HFFc6 (cell line): ENCODE results near the gene IL36B. TPM values are rescaled to one million over a fixed set of nuclear protein-coding genes. Genes with fewer than 3 reads are reported as not detected.

Experiments
- DNase-seq: peaks from one replicate; pipeline ENCODE4 v3.0.0-alpha.2; 2018
- H3K27ac Mint-ChIP-seq: 2 replicates; pipeline ENCODE4 v1.8.0; 2020; ENCODE audit warnings: mild to moderate bottlenecking, mixed read lengths
- H3K27me3 Mint-ChIP-seq: 2 replicates; pipeline ENCODE4 v1.8.0; 2021; ENCODE audit warnings: mild to moderate bottlenecking, moderate library complexity, mixed read lengths; ENCODE audit not compliant: insufficient read depth
- H3K36me3 Mint-ChIP-seq: 2 replicates; pipeline ENCODE4 v1.8.0; 2021; ENCODE audit warnings: low read depth, mixed read lengths
- H3K4me1 Mint-ChIP-seq: 2 replicates; pipeline ENCODE4 v1.8.0; 2020; ENCODE audit warnings: low read depth, mixed read lengths
- H3K4me3 Mint-ChIP-seq: 2 replicates; pipeline ENCODE4 v1.8.0; 2020; ENCODE audit warnings: mild to moderate bottlenecking, moderate library complexity, mixed read lengths
- H3K9me3 Mint-ChIP-seq: 2 replicates; pipeline ENCODE4 v1.8.0; 2020; ENCODE audit warnings: mild to moderate bottlenecking, mixed read lengths
- CTCF ChIP-seq: fragments of 200-600 bp; sonication (generic); IDR thresholded peaks from 2 replicates; pipeline ENCODE4 v1.5.0; 2021; ENCODE audit warnings: antibody characterized with exemption, mild to moderate bottlenecking
- total RNA-seq, 6 experiments: library from RNA; stranded (reverse); fragmentation: NEBNext Ultra II Directional; extraction: Animal tissue kit (Norgen Biotek cat#: 25700); gene quantifications; 2 replicates in 1 of 6; 3 replicates in 5 of 6; pipeline ENCODE4 v1.2.3, GENCODE V29; 2021

The IL36B gene
- total RNA-seq, 6 experiments from 2014 or later = not detected

GRCh38 chr2:113025737-113026136 lies 26.9 kb downstream of the IL36B start:
- Mint-ChIP-seq H3K4me3 (no peak overlapping the region), H3K27me3 (peaks cover 50% of the 10 kb centered on the region), H3K9me3 (no peaks in the 10 kb centered on the region), H3K27ac (no peak overlapping the region), H3K36me3 (no peaks in the 10 kb centered on the region), H3K4me1 (no peaks in the 10 kb centered on the region)
- DNase-seq = no peak
- no peak for TF ChIP-seq CTCF

- H3K4me3 Mint-ChIP-seq = no peak overlapping the region
- H3K27me3 Mint-ChIP-seq = peaks cover 45% of the 10 kb centered on the region
- no peaks in the 10 kb centered on the region for H3K9me3 Mint-ChIP-seq
- TF ChIP-seq CTCF = no peak
- H3K27ac Mint-ChIP-seq = no peak overlapping the region
- DNase-seq = no peak
- no peaks in the 10 kb centered on the region for H3K4me1 Mint-ChIP-seq
- no peaks in the 10 kb centered on the region for H3K36me3 Mint-ChIP-seq
Observed at GRCh38 chr2:113024764-113025163, 27.9 kb downstream of the IL36B start.

GRCh38 chr2:113021312-113021711 lies 31.4 kb downstream of the IL36B start:
- no peak for TF ChIP-seq CTCF
- Mint-ChIP-seq H3K9me3 (peaks cover 6% of the 10 kb centered on the region; the same call in 1 of the 2 replicates), H3K27me3 (peaks cover 46% of the 10 kb centered on the region), H3K36me3 (no peaks in the 10 kb centered on the region), H3K4me3 (no peak overlapping the region), H3K4me1 (no peaks in the 10 kb centered on the region), H3K27ac (no peak overlapping the region)
- no peak for DNase-seq

GRCh38 chr2:113018509-113018908 lies 34.2 kb downstream of the IL36B start:
- no peak for DNase-seq
- Mint-ChIP-seq H3K4me1 (0 out of 2 replicates have a peak, but pooled peaks cover 5% of the 10 kb centered on the region), H3K27ac (no peak overlapping the region), H3K27me3 (peaks cover 49% of the 10 kb centered on the region), H3K4me3 (no peak overlapping the region), H3K36me3 (no peaks in the 10 kb centered on the region), H3K9me3 (peaks cover 6% of the 10 kb centered on the region; the same call in 1 of the 2 replicates)
- TF ChIP-seq CTCF = no peak

- Mint-ChIP-seq H3K36me3 (no peaks in the 10 kb centered on the region), H3K4me3 (no peak overlapping the region), H3K9me3 (peaks cover 6% of the 10 kb centered on the region; the same call in 1 of the 2 replicates), H3K27ac (no peak overlapping the region), H3K4me1 (peaks cover 25% of the 10 kb centered on the region), H3K27me3 (peaks cover 36% of the 10 kb centered on the region)
- DNase-seq = no peak
- TF ChIP-seq CTCF = no peak
Observed at GRCh38 chr2:113015655-113016054, 37.0 kb downstream of the IL36B start.

- Mint-ChIP-seq H3K4me1 (peaks cover 31% of the 10 kb centered on the region), H3K27me3 (peaks cover 36% of the 10 kb centered on the region), H3K4me3 (no peak overlapping the region), H3K9me3 (peaks cover 6% of the 10 kb centered on the region; the same call in 1 of the 2 replicates), H3K36me3 (no peaks in the 10 kb centered on the region), H3K27ac (no peak overlapping the region)
- TF ChIP-seq CTCF = no peak
- no peak for DNase-seq
Observed at GRCh38 chr2:113015042-113015441, 37.6 kb downstream of the IL36B start.
